GM23338 (cell line): ENCODE results near the gene PTTG1IP. TPM values are rescaled to one million over a fixed set of nuclear protein-coding genes. Genes with fewer than 3 reads are reported as not detected.

Experiments
- ATAC-seq: fragments of 200-7000 bp; cut with Tn5 transposase; 3 replicates; pipeline ENCODE4 v1.9.1; 2020
- DNase-seq: peaks from one replicate; pipeline ENCODE4 v3.0.0-alpha.2; 2015; ENCODE audit warnings: low spot score
- H2AFZ ChIP-seq: fragments of 200-600 bp; sonication (generic); 2 replicates; pipeline ENCODE4 v1.8.0; 2016; ENCODE audit warnings: antibody characterized with exemption, mild to moderate bottlenecking, moderate library complexity
- H3F3A ChIP-seq: fragments of 200-600 bp; sonication (generic); replicated peaks from 2 replicates; pipeline ENCODE4 v1.8.0; 2017; ENCODE audit warnings: antibody characterized with exemption, mixed run types, low read depth
- H3K27ac ChIP-seq: fragments of 200-600 bp; sonication (generic); 2 replicates; pipeline ENCODE4 v1.6.1; 2016; ENCODE audit warnings: low read depth
- H3K27me3 ChIP-seq: fragments of 200-600 bp; sonication (generic); 2 replicates; pipeline ENCODE4 v1.8.0; 2016; ENCODE audit warnings: mild to moderate bottlenecking, mixed run types, moderate library complexity; ENCODE audit not compliant: insufficient read depth
- H3K36me3 ChIP-seq: fragments of 200-600 bp; sonication (generic); 2 replicates; pipeline ENCODE4 v1.8.0; 2016; ENCODE audit warnings: mild to moderate bottlenecking; ENCODE audit not compliant: insufficient read depth
- H3K4me1 ChIP-seq: fragments of 200-600 bp; sonication (generic); 2 replicates; pipeline ENCODE4 v1.8.0; 2016; ENCODE audit warnings: mild to moderate bottlenecking, moderate library complexity; ENCODE audit not compliant: insufficient read depth
- H3K4me2 ChIP-seq: fragments of 200-600 bp; sonication (generic); 2 replicates; pipeline ENCODE4 v1.7.1; 2017; ENCODE audit warnings: mixed run types
- H3K4me3 ChIP-seq: fragments of 200-600 bp; sonication (generic); 2 replicates; pipeline ENCODE4 v1.6.1; 2016; ENCODE audit warnings: mixed run types
- H3K79me2 ChIP-seq: fragments of 200-600 bp; sonication (generic); replicated peaks from 2 replicates; pipeline ENCODE4 v1.8.0; 2017; ENCODE audit warnings: mild to moderate bottlenecking; ENCODE audit not compliant: insufficient read depth
- H3K9me2 ChIP-seq: fragments of 200-600 bp; sonication (generic); 2 replicates; pipeline ENCODE4 v1.8.0; 2017; ENCODE audit not compliant: insufficient read depth
- H4K20me1 ChIP-seq: fragments of 200-600 bp; sonication (generic); replicated peaks from 2 replicates; pipeline ENCODE4 v1.8.0; 2017; ENCODE audit warnings: mild to moderate bottlenecking; ENCODE audit not compliant: insufficient read depth
- H3K27ac Mint-ChIP-seq: 2 replicates; pipeline ENCODE4 v1.8.0; 2020; ENCODE audit warnings: inconsistent platforms, mild to moderate bottlenecking, moderate library complexity, mixed read lengths
- H3K27me3 Mint-ChIP-seq: 3 replicates; pipeline ENCODE4 v1.8.0; 2022; ENCODE audit warnings: low read depth, mild to moderate bottlenecking, moderate library complexity, mixed read lengths, inconsistent platforms; ENCODE audit not compliant: insufficient read depth, poor library complexity
- H3K36me3 Mint-ChIP-seq: 3 replicates; pipeline ENCODE4 v1.8.0; 2021; ENCODE audit warnings: low read depth, mild to moderate bottlenecking, inconsistent platforms, moderate library complexity, mixed read lengths
- H3K4me1 Mint-ChIP-seq: 3 replicates; pipeline ENCODE4 v1.8.0; 2020; ENCODE audit warnings: mild to moderate bottlenecking, inconsistent platforms, mixed read lengths
- H3K4me3 Mint-ChIP-seq: 3 replicates; pipeline ENCODE4 v1.8.0; 2021; ENCODE audit warnings: moderate library complexity, mild to moderate bottlenecking, inconsistent platforms, mixed read lengths
- H3K9me3 Mint-ChIP-seq: 3 replicates; pipeline ENCODE4 v1.8.0; 2020; ENCODE audit warnings: moderate library complexity, mild to moderate bottlenecking, inconsistent platforms, mixed read lengths
- CREB1 ChIP-seq: fragments of 250-450 bp; sonication (Bioruptor Pico); IDR thresholded peaks from 2 replicates; pipeline ENCODE4 v1.5.0; 2020; ENCODE audit warnings: low read depth, mild to moderate bottlenecking, moderate library complexity
- EZH2phosphoT487 ChIP-seq: fragments of 200-600 bp; sonication (generic); IDR thresholded peaks from one replicate; pipeline ENCODE4 v1.8.1; 2018; ENCODE audit warnings: antibody characterized with exemption; ENCODE audit not compliant: unreplicated experiment
- NANOG ChIP-seq: IDR thresholded peaks from 2 replicates; pipeline ENCODE4 v1.6.1; 2016; ENCODE audit warnings: antibody characterized with exemption, borderline replicate concordance
- POLR2AphosphoS5 ChIP-seq: IDR thresholded peaks from 2 replicates; pipeline ENCODE4 v1.6.1; 2016; ENCODE audit warnings: antibody characterized with exemption, low read depth
- STAT1 ChIP-seq: IDR thresholded peaks from one replicate; pipeline ENCODE4 v1.6.1; 2016; ENCODE audit warnings: antibody characterized with exemption; ENCODE audit not compliant: unreplicated experiment
- ZNF114 ChIP-seq: fragments of 250-450 bp; sonication (Bioruptor Pico); IDR thresholded peaks from 2 replicates; pipeline ENCODE4 v1.5.0; 2020; ENCODE audit warnings: mild to moderate bottlenecking, moderate library complexity
- ZNF331 ChIP-seq: fragments of 250-450 bp; sonication (Bioruptor Pico); IDR thresholded peaks from 2 replicates; pipeline ENCODE4 v1.5.0; 2020; ENCODE audit warnings: low read depth, mild to moderate bottlenecking, moderate library complexity
- polyA plus RNA-seq: library from polyadenylated mRNA; unstranded; fragments of >200 nt; fragmentation: Nextera tagmentation; extraction: Ambion mirVana; gene quantifications from 2 replicates; pipeline ENCODE4 v1.2.1, GENCODE V29; 2016
- total RNA-seq: library from RNA; depleted of rRNA; stranded (reverse); fragments of >200 nt; shearing (Covaris generic); gene quantifications from 2 replicates; pipeline ENCODE4 v1.2.3, GENCODE V29; 2014
- TF ChIP-seq, protein P1 (sequence below), 2 experiments: fragments of 200-600 bp in 1 of 2; sonication (generic) in 1 of 2; conservative IDR thresholded peaks; 2 replicates each; pipeline versions ENCODE4 v1.5.1 to v1.6.1; 2016 to 2017; ENCODE audit warnings: antibody characterized with exemption in 2 of 2, low read depth in 2 of 2, mild to moderate bottlenecking in 2 of 2, moderate library complexity in 1 of 2
- TF ChIP-seq, protein P2 (sequence below): IDR thresholded peaks from one replicate; pipeline ENCODE4 v1.6.1; 2018; ENCODE audit warnings: antibody characterized with exemption; ENCODE audit not compliant: unreplicated experiment

PTTG1IP gene
- total and polyA plus RNA-seq, 2 experiments from 2014 or later, result 99.9 to 172 TPM

DNA sequence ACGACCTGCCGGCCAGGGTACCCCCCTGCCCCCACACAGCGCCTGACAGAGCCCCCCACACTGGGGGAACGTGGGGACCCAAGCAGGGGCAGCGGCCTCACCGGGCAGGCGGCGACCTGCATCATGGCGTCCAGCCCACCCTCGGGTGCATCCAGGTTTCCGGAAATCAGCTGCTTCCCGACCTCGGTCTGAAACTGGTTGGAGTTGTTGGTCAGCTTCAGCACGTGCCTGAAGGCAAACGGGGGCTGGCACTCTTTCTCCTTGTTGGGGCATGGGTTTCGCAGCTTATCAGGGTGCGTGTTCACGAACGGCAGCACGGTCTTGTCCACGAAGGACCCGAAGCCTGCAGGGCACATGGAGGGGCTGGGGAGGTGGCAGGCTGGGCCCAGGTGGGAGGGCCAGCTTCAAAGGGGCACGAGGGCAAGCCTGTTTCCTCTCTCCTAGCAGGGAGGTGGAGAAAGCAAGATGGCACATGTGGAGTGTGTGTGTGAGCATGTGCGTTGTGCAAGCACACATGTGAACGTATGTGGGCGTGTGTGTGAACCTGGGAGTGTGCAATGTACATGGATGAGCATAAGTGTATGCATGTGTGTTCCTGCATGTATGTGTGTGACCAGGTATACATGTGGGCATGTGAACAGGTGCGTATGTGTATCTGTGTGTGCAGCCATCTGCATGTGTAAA is 28.0 kb upstream of the PTTG1IP start:
- Mint-ChIP-seq H3K4me1 (peaks cover 9% of the 10 kb centered on the region), H3K9me3 (no peaks in the 10 kb centered on the region; the same call in 1 of the 3 replicates), H3K27ac (no peak overlapping the region), H3K4me3 (no peak overlapping the region), H3K27me3 (peaks cover 20% of the 10 kb centered on the region), H3K36me3 (no peaks in the 10 kb centered on the region; the same call in 2 of the 3 replicates)
- Histone ChIP-seq H3K36me3 (no peaks in the 10 kb centered on the region), H3F3A (peaks cover 9% of the 10 kb centered on the region), H3K9me2 (no peaks in the 10 kb centered on the region), H3K4me2 (no peak overlapping the region), H3K27me3 (no peaks in the 10 kb centered on the region), H3K79me2 (no peaks in the 10 kb centered on the region), H3K4me3 (no peak overlapping the region), H4K20me1 (no peaks in the 10 kb centered on the region), H3K27ac (no peak overlapping the region), H3K4me1 (no peaks in the 10 kb centered on the region), H2AFZ (no peak overlapping the region)
- ATAC-seq (no peak), DNase-seq (no peak)
- TF ChIP-seq NANOG, result no peak
- TF ChIP-seq STAT1, result no peak
- TF ChIP-seq ZNF331 (CRISPR knock-in tag), result no peak
- TF ChIP-seq POLR2AphosphoS5, result no peak
- TF ChIP-seq, protein P1, sequence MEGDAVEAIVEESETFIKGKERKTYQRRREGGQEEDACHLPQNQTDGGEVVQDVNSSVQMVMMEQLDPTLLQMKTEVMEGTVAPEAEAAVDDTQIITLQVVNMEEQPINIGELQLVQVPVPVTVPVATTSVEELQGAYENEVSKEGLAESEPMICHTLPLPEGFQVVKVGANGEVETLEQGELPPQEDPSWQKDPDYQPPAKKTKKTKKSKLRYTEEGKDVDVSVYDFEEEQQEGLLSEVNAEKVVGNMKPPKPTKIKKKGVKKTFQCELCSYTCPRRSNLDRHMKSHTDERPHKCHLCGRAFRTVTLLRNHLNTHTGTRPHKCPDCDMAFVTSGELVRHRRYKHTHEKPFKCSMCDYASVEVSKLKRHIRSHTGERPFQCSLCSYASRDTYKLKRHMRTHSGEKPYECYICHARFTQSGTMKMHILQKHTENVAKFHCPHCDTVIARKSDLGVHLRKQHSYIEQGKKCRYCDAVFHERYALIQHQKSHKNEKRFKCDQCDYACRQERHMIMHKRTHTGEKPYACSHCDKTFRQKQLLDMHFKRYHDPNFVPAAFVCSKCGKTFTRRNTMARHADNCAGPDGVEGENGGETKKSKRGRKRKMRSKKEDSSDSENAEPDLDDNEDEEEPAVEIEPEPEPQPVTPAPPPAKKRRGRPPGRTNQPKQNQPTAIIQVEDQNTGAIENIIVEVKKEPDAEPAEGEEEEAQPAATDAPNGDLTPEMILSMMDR (conservative IDR thresholded peaks at IDR 0.05; ENCODE audit: low read depth in 2 of 2), result no peak
- TF ChIP-seq, protein P2, sequence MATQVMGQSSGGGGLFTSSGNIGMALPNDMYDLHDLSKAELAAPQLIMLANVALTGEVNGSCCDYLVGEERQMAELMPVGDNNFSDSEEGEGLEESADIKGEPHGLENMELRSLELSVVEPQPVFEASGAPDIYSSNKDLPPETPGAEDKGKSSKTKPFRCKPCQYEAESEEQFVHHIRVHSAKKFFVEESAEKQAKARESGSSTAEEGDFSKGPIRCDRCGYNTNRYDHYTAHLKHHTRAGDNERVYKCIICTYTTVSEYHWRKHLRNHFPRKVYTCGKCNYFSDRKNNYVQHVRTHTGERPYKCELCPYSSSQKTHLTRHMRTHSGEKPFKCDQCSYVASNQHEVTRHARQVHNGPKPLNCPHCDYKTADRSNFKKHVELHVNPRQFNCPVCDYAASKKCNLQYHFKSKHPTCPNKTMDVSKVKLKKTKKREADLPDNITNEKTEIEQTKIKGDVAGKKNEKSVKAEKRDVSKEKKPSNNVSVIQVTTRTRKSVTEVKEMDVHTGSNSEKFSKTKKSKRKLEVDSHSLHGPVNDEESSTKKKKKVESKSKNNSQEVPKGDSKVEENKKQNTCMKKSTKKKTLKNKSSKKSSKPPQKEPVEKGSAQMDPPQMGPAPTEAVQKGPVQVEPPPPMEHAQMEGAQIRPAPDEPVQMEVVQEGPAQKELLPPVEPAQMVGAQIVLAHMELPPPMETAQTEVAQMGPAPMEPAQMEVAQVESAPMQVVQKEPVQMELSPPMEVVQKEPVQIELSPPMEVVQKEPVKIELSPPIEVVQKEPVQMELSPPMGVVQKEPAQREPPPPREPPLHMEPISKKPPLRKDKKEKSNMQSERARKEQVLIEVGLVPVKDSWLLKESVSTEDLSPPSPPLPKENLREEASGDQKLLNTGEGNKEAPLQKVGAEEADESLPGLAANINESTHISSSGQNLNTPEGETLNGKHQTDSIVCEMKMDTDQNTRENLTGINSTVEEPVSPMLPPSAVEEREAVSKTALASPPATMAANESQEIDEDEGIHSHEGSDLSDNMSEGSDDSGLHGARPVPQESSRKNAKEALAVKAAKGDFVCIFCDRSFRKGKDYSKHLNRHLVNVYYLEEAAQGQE, result no peak

DNA sequence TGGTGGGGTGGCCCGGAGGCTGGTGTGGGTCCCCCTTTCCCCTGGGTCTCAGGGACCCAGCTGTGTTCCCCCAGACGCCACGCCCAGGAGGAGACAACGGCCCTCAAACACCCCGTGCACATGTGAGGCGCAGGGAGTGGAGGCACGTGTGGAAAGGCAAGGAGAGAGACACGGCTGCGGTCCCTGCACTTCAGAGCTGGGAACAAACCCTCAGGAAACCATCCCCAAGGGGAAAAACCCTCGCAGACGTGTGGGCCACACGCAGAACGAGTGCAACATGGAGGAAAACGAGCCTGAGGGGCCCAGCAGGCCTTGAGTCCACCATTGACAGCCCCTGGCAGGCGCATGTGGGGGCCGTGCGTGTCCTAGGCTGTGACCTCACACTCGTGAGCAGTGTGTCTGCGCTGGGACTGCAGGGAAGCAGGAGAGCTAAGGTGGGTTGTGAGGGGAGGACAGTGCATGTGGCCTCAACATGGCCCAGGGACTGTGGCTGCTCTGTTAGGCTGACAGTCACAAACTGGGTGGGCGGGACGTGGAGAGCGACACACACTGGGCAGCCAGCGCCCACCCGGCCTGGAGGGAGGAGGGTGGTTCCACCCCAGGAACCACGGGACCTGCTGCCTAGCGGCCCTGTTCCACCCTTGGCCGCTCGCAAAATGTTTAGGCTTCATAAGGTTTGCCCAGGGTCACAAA is 27.2 kb upstream of the PTTG1IP start:
- no peaks in the 10 kb centered on the region for H3K4me1 ChIP-seq
- H3K27me3 ChIP-seq, result no peaks in the 10 kb centered on the region
- H3K4me1 Mint-ChIP-seq, result peaks cover 7% of the 10 kb centered on the region
- no peak overlapping the region for H3K4me3 ChIP-seq
- H3K79me2 ChIP-seq, result no peaks in the 10 kb centered on the region
- DNase-seq, result no peak
- no peak overlapping the region for H3K27ac ChIP-seq
- H3K4me2 ChIP-seq, result no peak overlapping the region
- ATAC-seq, result no peak
- no peaks in the 10 kb centered on the region; the same call in 2 of the 3 replicates for H3K9me3 Mint-ChIP-seq
- H3K27ac Mint-ChIP-seq, result no peak overlapping the region
- peaks cover 16% of the 10 kb centered on the region for H3K27me3 Mint-ChIP-seq
- no peak overlapping the region for H2AFZ ChIP-seq
- H4K20me1 ChIP-seq, result no peaks in the 10 kb centered on the region
- no peaks in the 10 kb centered on the region for H3K9me2 ChIP-seq
- peaks cover 9% of the 10 kb centered on the region for H3F3A ChIP-seq
- H3K4me3 Mint-ChIP-seq, result no peak overlapping the region
- no peaks in the 10 kb centered on the region for H3K36me3 ChIP-seq
- TF ChIP-seq NANOG (no peak), ZNF114 (CRISPR knock-in tag) (no peak), CREB1 (no peak), EZH2phosphoT487 (no peak)
- H3K36me3 Mint-ChIP-seq, result no peaks in the 10 kb centered on the region; the same call in 2 of the 3 replicates
